GM19099 (cell line): Measurements from ENCODE around the gene PCP4.

ENCODE experiments used
- POLR2A ChIP-seq: IDR thresholded peaks from 3 replicates; pipeline ENCODE4 v1.6.1; 2011; ENCODE audit warnings: low read depth; ENCODE audit not compliant: insufficient read length; ENCODE audit errors: extremely low read depth

The PCP4 gene

GRCh38 chr21:39935716-39936115, 68.5 kb downstream of the PCP4 start:
- no peak for TF ChIP-seq POLR2A

DNA sequence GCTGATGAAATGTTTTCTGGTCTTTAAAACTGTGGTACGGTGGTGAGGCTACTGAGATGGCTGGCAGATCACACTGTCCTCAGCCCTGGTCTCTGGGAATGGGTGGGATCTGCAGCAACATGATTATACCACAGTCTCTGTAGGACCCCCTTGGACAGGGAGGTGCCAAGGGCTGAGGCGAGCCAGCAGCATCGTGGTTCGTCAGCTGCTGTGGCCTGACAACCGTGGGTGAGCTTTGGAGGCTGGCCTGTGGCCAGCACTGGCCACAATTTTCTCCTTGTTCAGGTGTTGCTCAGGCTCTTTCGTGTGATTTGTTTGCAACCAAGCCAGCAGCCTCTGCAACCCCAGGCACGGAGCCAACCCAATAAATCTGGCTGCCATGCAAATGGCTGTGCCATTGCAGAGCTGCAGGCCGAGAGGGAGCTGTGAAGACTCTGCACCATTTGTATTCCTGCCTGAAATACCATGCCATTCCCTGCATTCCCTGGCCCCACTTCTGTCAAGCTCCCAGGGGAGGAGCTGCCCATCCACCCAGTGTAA, 70.9 kb downstream of the PCP4 start:
- no peak for TF ChIP-seq POLR2A

DNA sequence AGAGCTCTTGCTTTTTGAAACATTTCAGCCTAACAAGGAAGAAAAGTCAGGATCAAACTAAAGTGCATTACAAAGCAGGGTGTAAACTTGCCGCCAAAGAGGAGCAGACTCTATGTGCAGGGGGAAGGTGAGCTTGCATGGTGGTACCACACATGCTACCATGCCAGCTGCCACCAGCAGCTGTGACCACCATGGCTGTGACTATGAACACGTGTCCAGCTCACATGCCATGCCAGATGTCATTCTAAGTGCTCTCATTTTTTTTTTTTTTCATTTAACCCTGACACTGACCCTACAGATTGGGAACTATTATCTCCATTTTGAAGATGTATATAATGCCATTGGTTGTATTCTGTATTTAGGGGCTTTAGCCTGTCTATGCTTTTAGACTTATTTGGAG, 79.0 kb downstream of the PCP4 start:
- TF ChIP-seq POLR2A: no peak

DNA sequence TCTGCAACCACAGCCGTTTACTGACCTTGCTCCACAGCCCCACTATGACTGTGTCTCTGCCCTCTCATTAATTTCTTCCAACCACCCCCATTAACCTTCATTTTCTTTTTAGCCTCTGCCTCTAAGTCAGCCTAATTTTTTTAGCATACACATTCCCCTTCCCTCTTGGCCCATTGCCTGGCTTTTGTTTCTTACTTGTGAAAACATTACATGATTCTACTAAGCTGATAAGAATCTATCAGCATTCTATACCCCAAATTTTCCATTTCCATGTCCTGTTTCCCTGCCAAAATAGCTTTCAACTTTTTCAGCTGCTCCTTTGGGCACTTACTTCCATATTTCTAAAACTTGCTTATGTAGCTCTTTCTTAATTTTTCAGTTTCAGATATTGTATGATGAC, 79.8 kb downstream of the PCP4 start:
- TF ChIP-seq POLR2A: no peak

- no peak for TF ChIP-seq POLR2A
These were observed 84.2 kb downstream of the PCP4 start for GRCh38 chr21:39951183-39952101.

- no peak for TF ChIP-seq POLR2A
These were observed 85.0 kb downstream of the PCP4 start for GRCh38 chr21:39952265-39952664.

DNA sequence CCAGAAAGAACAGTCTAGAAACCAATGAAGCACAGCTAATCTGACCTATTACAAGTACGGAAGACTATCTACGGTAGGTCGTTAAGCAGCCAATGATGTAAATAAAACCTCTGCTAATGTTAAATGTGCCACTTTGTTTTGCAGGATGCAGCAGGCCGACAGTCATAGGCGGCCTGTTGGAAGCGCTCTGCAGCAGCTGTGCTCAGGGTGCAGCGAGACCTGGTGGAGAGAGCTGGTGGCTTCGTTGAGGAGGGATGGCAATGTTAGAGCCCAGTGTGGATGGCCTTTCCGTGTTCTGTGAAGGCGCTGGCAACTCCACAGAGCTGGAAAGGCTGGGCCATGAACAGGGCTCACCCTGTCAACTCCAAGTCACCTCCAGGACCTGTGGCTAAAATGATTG, 87.3 kb downstream of the PCP4 start:
- no peak for TF ChIP-seq POLR2A

GRCh38 chr21:39955326-39955725, 88.1 kb downstream of the PCP4 start:
- TF ChIP-seq POLR2A: no peak

GRCh38 chr21:39956586-39956985, 89.3 kb downstream of the PCP4 start:
- no peak for TF ChIP-seq POLR2A

GRCh38 chr21:39958731-39959130, 91.5 kb downstream of the PCP4 start:
- TF ChIP-seq POLR2A: no peak

DNA sequence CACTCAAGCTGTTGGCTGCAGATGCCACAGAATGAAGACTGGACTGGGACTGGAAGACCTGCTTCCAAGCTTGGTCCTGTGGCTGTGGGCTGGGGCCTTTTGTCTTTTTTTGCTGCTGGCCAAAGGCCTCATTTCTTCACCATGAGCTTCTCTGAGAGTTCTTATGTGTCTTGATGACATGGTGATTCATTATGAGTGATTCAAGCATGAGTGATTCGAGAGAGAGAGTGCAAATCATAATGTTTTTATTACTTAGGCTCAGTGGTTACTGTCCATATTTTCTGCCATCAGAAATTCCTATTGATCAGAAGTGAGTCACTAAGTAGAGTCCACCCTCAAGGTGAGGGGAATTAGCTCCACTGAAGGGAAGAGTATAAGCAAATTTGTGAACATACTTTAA, 94.0 kb downstream of the PCP4 start:
- no peak for TF ChIP-seq POLR2A

DNA sequence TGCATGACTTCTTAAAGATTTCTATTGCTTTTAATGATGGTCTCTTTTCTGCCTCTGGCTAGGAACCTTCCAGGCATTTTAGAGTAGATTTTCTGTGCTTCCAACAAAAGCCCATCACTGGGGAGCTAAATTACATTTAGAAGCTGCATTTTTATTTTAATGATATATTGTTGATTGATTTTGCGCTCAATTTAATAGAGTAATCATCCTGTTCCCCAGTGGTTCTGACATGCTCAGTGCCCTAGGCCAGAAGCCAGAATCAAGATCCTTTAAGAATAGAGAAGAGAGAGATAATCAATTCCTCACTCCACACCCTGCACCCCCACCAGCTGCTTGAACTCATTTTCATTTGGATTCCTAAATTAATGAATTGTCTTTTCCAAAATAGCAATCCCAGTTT, 97.8 kb downstream of the PCP4 start:
- no peak for TF ChIP-seq POLR2A

DNA sequence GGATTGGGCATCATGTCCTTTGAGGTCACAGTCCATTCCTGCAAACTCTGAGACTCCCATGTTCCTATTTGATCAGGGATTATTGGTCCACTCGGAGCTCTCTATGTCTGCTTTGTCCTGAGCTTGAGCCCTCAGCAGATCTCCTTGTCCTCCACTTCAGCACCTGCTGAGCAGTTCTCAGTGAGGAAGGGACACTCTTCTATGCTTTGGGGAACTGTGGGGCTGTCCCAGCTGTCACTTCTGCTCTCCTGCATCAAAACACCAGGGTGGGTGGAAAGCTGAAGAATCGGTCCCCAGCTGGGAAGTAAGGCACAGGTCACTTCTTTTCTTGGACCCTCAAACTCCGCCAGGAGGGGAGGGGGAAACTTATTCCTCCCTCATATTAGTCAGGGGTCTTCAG, 99.5 kb downstream of the PCP4 start:
- no peak for TF ChIP-seq POLR2A

GRCh38 chr21:39968010-39968409, 100.8 kb downstream of the PCP4 start:
- no peak for TF ChIP-seq POLR2A

GRCh38 chr21:39969691-39970364, 102.6 kb downstream of the PCP4 start:
- TF ChIP-seq POLR2A: no peak

GRCh38 chr21:39971956-39972355, 104.7 kb downstream of the PCP4 start:
- no peak for TF ChIP-seq POLR2A
